HepG2 (cell line): ENCODE results near the gene NAALADL1. TPM values are rescaled to one million over a fixed set of nuclear protein-coding genes. Genes with fewer than 3 reads are reported as not detected.

Experiments
- CHCHD3 ChIP-seq: sonication (generic); formaldehyde crosslinking; IDR thresholded peaks from 2 replicates; pipeline ENCODE4 v1.8.0; 2022; ENCODE audit warnings: mild to moderate bottlenecking, missing genetic modification reagents, moderate library complexity
- ELF3 ChIP-seq: IDR thresholded peaks from 2 replicates; pipeline ENCODE4 v1.6.1; 2016; ENCODE audit warnings: missing genetic modification reagents, missing compliant biosample characterization
- FOXO4 ChIP-seq: sonication (generic); formaldehyde crosslinking; conservative IDR thresholded peaks from 2 replicates; pipeline ENCODE4 v1.8.1; 2023; ENCODE audit warnings: missing genetic modification reagents
- GATAD2A ChIP-seq: IDR thresholded peaks from 2 replicates; pipeline ENCODE4 v1.6.1; 2016
- GZF1 ChIP-seq: sonication (generic); formaldehyde crosslinking; IDR thresholded peaks from 2 replicates; pipeline ENCODE4 v1.5.1; 2020; ENCODE audit warnings: mild to moderate bottlenecking, missing genetic modification reagents
- HNF1A ChIP-seq, 2 experiments: sonication (generic) in 1 of 2; formaldehyde crosslinking in 1 of 2; IDR thresholded peaks; 2 replicates each; pipeline versions ENCODE4 v1.4.0 to v1.6.1; 2016 to 2020; ENCODE audit warnings: borderline replicate concordance in 1 of 2, low read depth in 1 of 2, mild to moderate bottlenecking in 1 of 2, missing genetic modification reagents in 1 of 2
- HNF4A ChIP-seq: sonication (generic); formaldehyde crosslinking; IDR thresholded peaks from 2 replicates; pipeline ENCODE4 v1.4.0; 2020; ENCODE audit warnings: missing genetic modification reagents
- HOXA3 ChIP-seq: sonication (generic); formaldehyde crosslinking; IDR thresholded peaks from 2 replicates; pipeline ENCODE4 v1.5.0; 2020; ENCODE audit warnings: missing genetic modification reagents
- ZEB1 ChIP-seq: IDR thresholded peaks from 2 replicates; pipeline ENCODE4 v1.6.1; 2012; ENCODE audit warnings: mild to moderate bottlenecking, low read depth, inconsistent platforms; ENCODE audit not compliant: insufficient replicate concordance
- ZNF282 ChIP-seq: fragments of 450-650 bp; IDR thresholded peaks from 2 replicates; pipeline ENCODE4 v1.6.1; 2018; ENCODE audit not compliant: partially characterized antibody
- ZNF672 ChIP-seq: sonication (generic); formaldehyde crosslinking; IDR thresholded peaks from 2 replicates; pipeline ENCODE4 v1.8.1; 2022; ENCODE audit warnings: missing genetic modification reagents
- ZNF687 ChIP-seq: sonication (generic); formaldehyde crosslinking; IDR thresholded peaks from 2 replicates; pipeline ENCODE4 v1.5.1; 2020; ENCODE audit warnings: mild to moderate bottlenecking, missing genetic modification reagents, moderate library complexity
- ZNF776 ChIP-seq: sonication (generic); formaldehyde crosslinking; IDR thresholded peaks from 2 replicates; pipeline ENCODE4 v1.4.0; 2020; ENCODE audit warnings: mild to moderate bottlenecking, missing genetic modification reagents
- ZNF792 ChIP-seq: IDR thresholded peaks from 2 replicates; pipeline ENCODE4 v1.6.1; 2016
- polyA plus RNA-seq, 8 experiments: library from polyadenylated mRNA; depleted of rRNA in 3 of 8; stranded (reverse) in 7 of 8; unstranded in 1 of 8; fragments of >200 nt; fragmentation: Illumina TruSeq in 4 of 8; extraction: Trizol in 4 of 8; gene quantifications; 2 replicates each; pipeline versions ENCODE4 v1.2.1 to v1.2.3, GENCODE V29; 2011 to 2016; ENCODE audit warnings: low read depth in 4 of 8, missing spikeins in 1 of 8, mixed read lengths in 1 of 8; ENCODE audit not compliant: insufficient read depth in 1 of 8
- total RNA-seq, 5 experiments: library from RNA; depleted of rRNA; stranded (reverse); fragments of >200 nt; fragmentation: Illumina TruSeq; extraction: Trizol; gene quantifications; 2 replicates each; pipeline ENCODE4 v1.2.3, GENCODE V29; 2016; ENCODE audit warnings: low read depth in 1 of 5

The NAALADL1 gene
- total and polyA plus RNA-seq, 2 of the 13 experiments (the other 11 are each of a cell fraction or from before 2014, with no cell fraction given), result 9.3 to 33.9 TPM

GRCh38 chr11:65059959-65060824 is 1.8 kb upstream of the NAALADL1 start (continued):
- TF ChIP-seq ZNF687 (peak; percentile 49), GZF1 (no peak), ZNF672 (CRISPR knock-in tag) (no peak), HNF1A (IDR thresholded peaks at IDR 0.05; ENCODE audit: low read depth) (no peak), HNF1A (CRISPR knock-in tag; IDR thresholded peaks at IDR 0.05; ENCODE audit: borderline replicate concordance) (no peak), ELF3 (CRISPR knock-in tag) (peak; percentile 35; the same call in 1 of the 2 replicates), ZEB1 (no peak), ZNF792 (CRISPR knock-in tag) (0 out of 2 replicates have a peak, but pooled peaks have one; percentile 38), HOXA3 (CRISPR knock-in tag) (peak; percentile 41; the same call in 1 of the 2 replicates), HNF4A (CRISPR knock-in tag) (peak; percentile 23; the same call in 1 of the 2 replicates), CHCHD3 (CRISPR knock-in tag) (no peak), ZNF776 (CRISPR knock-in tag) (no peak; the same call in 1 of the 2 replicates), ZNF282 (no peak), GATAD2A (0 out of 2 replicates have a peak, but pooled peaks have one; percentile 10), FOXO4 (CRISPR knock-in tag) (0 out of 2 replicates have a peak, but pooled peaks have one; percentile 51)
